Neuronal stem cell (in vitro differentiated cells): ENCODE data around the gene LCMT1.

Experiments
- DNase-seq: peaks from one replicate; pipeline ENCODE4 v3.0.0-alpha.2; 2013; ENCODE audit warnings: low spot score
- H2AFZ ChIP-seq: one replicate; pipeline ENCODE4 v1.6.1; 2013; ENCODE audit warnings: mild to moderate bottlenecking, low read length, inconsistent platforms
- H2AK5ac ChIP-seq: 2 replicates; pipeline ENCODE4 v1.6.1; 2013; ENCODE audit warnings: low read depth, mild to moderate bottlenecking, inconsistent platforms, low read length, moderate library complexity, mixed read lengths
- H2BK120ac ChIP-seq: 2 replicates; pipeline ENCODE4 v1.6.1; 2013; ENCODE audit warnings: low read depth, mild to moderate bottlenecking, inconsistent platforms, low read length, moderate library complexity, mixed read lengths
- H2BK12ac ChIP-seq: one replicate; pipeline ENCODE4 v1.6.1; 2013; ENCODE audit warnings: low read length, inconsistent platforms
- H2BK15ac ChIP-seq: 2 replicates; pipeline ENCODE4 v1.6.1; 2013; ENCODE audit warnings: mild to moderate bottlenecking, low read length, inconsistent platforms, mixed read lengths
- H2BK5ac ChIP-seq: one replicate; pipeline ENCODE4 v1.6.1; 2013; ENCODE audit warnings: inconsistent platforms, mild to moderate bottlenecking, low read length, moderate library complexity
- H3K14ac ChIP-seq: one replicate; pipeline ENCODE4 v1.6.1; 2013; ENCODE audit warnings: low read length, inconsistent platforms
- H3K18ac ChIP-seq: 2 replicates; pipeline ENCODE4 v1.6.1; 2013; ENCODE audit warnings: low read length, inconsistent platforms
- H3K23ac ChIP-seq: 2 replicates; pipeline ENCODE4 v1.6.1; 2013; ENCODE audit warnings: low read depth, mild to moderate bottlenecking, mixed read lengths, low read length, inconsistent platforms; ENCODE audit not compliant: poor library complexity
- H3K27ac ChIP-seq: replicated peaks from 3 replicates; pipeline ENCODE4 v1.5.1; 2013; ENCODE audit warnings: low read length, inconsistent platforms
- H3K27me3 ChIP-seq, 3 experiments: 2 replicates each; pipeline ENCODE4 v1.6.1; 2013; ENCODE audit warnings: low read length in 3 of 3, mild to moderate bottlenecking in 2 of 3, inconsistent platforms in 1 of 3, low read depth in 1 of 3, mixed read lengths in 1 of 3, moderate library complexity in 1 of 3; ENCODE audit not compliant: control insufficient read depth in 3 of 3, insufficient read depth in 3 of 3
- H3K36me3 ChIP-seq, 2 donors: replicated peaks in 1 of 2; 2 replicates each; pipeline ENCODE4 v1.6.1; 2013; ENCODE audit warnings: low read length in 2 of 2; ENCODE audit not compliant: control insufficient read depth in 2 of 2, insufficient read depth in 2 of 2
- H3K4ac ChIP-seq: 2 replicates; pipeline ENCODE4 v1.6.1; 2013; ENCODE audit warnings: inconsistent platforms, mild to moderate bottlenecking, low read length, moderate library complexity
- H3K4me1 ChIP-seq, 2 donors: 1 replicate in 1 of 2; 2 replicates in 1 of 2; pipeline ENCODE4 v1.6.1; 2013; ENCODE audit warnings: low read length in 2 of 2, low read depth in 1 of 2; ENCODE audit not compliant: control insufficient read depth in 2 of 2, insufficient read depth in 1 of 2
- H3K4me2 ChIP-seq: one replicate; pipeline ENCODE4 v1.6.1; 2013; ENCODE audit warnings: mild to moderate bottlenecking, low read length, inconsistent platforms; ENCODE audit not compliant: insufficient read depth, poor library complexity, severe bottlenecking
- H3K4me3 ChIP-seq, 2 donors: 2 replicates each; pipeline ENCODE4 v1.5.1; 2013; ENCODE audit warnings: low read length in 2 of 2, mild to moderate bottlenecking in 2 of 2, inconsistent platforms in 1 of 2, moderate library complexity in 1 of 2
- H3K79me1 ChIP-seq: one replicate; pipeline ENCODE4 v1.6.1; 2013; ENCODE audit warnings: low read depth, mild to moderate bottlenecking, inconsistent platforms, low read length, moderate library complexity
- H3K9ac ChIP-seq: one replicate; pipeline ENCODE4 v1.6.1; 2013; ENCODE audit warnings: mild to moderate bottlenecking, low read depth, low read length, inconsistent platforms; ENCODE audit not compliant: poor library complexity
- H3K9me3 ChIP-seq, 2 donors: replicated peaks in 1 of 2; 2 replicates each; pipeline versions ENCODE3 to v1.6.1; 2013; ENCODE audit warnings: low read length in 2 of 2, mild to moderate bottlenecking in 2 of 2, inconsistent platforms in 1 of 2, low read depth in 1 of 2, mixed read lengths in 1 of 2, moderate library complexity in 1 of 2; ENCODE audit not compliant: control insufficient read depth in 2 of 2, insufficient read depth in 1 of 2
- H4K8ac ChIP-seq: one replicate; pipeline ENCODE4 v1.6.1; 2013; ENCODE audit warnings: low read depth, mild to moderate bottlenecking, inconsistent platforms, low read length, moderate library complexity
- H4K91ac ChIP-seq: one replicate; pipeline ENCODE4 v1.6.1; 2013; ENCODE audit warnings: low read length, low read depth, mild to moderate bottlenecking, inconsistent platforms; ENCODE audit not compliant: poor library complexity
- WGBS, 2 donors: extraction: QIAGEN DNeasy Blood & Tissue Kit; methylation state at CpG; one replicate each; pipeline ENCODE4 v1.1.7; 2013; ENCODE audit warnings: missing lambda C conversion rate in 2 of 2, mixed read lengths in 1 of 2; ENCODE audit not compliant: insufficient read length in 2 of 2, insufficient replicate concordance in 1 of 2; ENCODE audit errors: extremely low coverage in 2 of 2; 5-methylcytosine and 5-hydroxymethylcytosine counted together

The LCMT1 gene

DNA sequence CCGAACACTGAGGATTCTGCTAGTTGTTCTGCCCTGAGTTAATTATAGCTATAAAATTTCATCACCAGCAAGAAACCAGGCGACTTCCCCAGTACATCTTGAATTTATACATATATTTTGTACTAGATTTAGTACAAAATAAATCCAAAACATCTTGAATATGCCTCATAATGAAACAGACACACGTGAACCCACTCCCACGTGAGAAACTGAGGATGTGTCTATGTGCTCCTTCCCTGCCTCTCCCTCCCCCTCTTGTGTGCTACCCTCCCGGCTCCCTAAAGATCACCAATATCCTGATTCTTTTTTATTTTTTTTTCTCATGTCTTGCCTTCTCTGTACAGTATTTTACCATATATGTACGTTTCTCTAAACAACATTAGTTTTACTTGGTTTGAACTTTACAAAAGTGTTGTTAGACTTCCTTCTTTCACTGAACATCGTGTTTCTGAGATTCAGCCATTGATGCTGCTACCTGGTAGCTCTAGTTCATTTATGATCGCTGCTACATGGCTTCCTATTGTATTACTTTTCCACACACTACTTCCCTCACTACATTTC, 1.1 kb upstream of the LCMT1 start:
- Histone ChIP-seq H3K23ac (no peak overlapping the region), H3K4me1 (peaks cover 5 to 6% of the 10 kb centered on the region in 2 donors), H2BK15ac (no peak overlapping the region), H3K36me3 (peaks cover 4 to 12% of the 10 kb centered on the region in 2 donors), H3K4me2 (no peak overlapping the region), H2BK5ac (no peak overlapping the region), H3K14ac (no peak overlapping the region), H3K9me3 (no peaks in the 10 kb centered on the region), H3K79me1 (peaks cover 9% of the 10 kb centered on the region), H2BK12ac (no peak overlapping the region), H4K8ac (no peak overlapping the region), H2AK5ac (no peak overlapping the region), H3K4ac (no peak overlapping the region), H3K27me3 (peaks cover 0 to 3% (median 0%) of the 10 kb centered on the region in 3 experiments), H3K4me3 (peak overlapping the region in 1 of 2 donors; percentile 94), H3K9ac (no peak overlapping the region), H2BK120ac (no peak overlapping the region), H2AFZ (peak overlapping the region; percentile 96), H4K91ac (no peak overlapping the region), H3K18ac (no peak overlapping the region), H3K27ac (no peak overlapping the region)
- no CpG with 5 or more reads among the region's 8 CpGs for WGBS, 2 donors
- no peak for DNase-seq

DNA sequence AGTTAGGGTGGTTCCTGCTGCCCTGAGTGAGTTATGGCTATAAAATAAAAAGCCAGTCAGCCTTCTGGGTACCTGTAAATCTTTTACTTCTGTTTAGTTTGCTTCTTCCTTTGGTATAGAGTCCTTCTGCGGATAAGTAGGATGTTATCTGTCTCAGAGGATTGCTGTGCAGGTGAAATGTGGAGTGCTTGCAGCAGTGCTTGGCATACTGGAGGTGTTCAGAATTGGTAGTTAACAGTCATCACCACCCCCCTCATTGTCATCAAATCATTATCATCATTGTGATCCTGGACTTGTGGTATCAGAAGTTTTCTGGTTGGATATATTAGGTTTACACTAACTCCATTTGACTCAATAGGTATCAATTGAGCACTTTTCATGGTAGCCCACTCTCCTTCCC, 2.6 kb downstream of the LCMT1 start:
- H4K8ac ChIP-seq = no peak overlapping the region
- no peak overlapping the region for H3K4me3 ChIP-seq
- H2BK15ac ChIP-seq = no peak overlapping the region
- no peak overlapping the region for H3K4me2 ChIP-seq
- H2AFZ ChIP-seq = no peak overlapping the region
- DNase-seq = no peak
- H4K91ac ChIP-seq = no peak overlapping the region
- H3K4me1 ChIP-seq = peaks cover 3 to 7% of the 10 kb centered on the region in 2 donors
- H3K27me3 ChIP-seq = peaks cover 0 to 3% (median 0%) of the 10 kb centered on the region in 3 experiments
- no peak overlapping the region for H3K9ac ChIP-seq
- H2BK12ac ChIP-seq = no peak overlapping the region
- no peak overlapping the region for H3K23ac ChIP-seq
- H3K4ac ChIP-seq = no peak overlapping the region
- no peak overlapping the region for H3K18ac ChIP-seq
- no peaks in the 10 kb centered on the region for H3K9me3 ChIP-seq
- no peak overlapping the region for H2BK5ac ChIP-seq
- no peak overlapping the region for H3K27ac ChIP-seq
- WGBS, 2 donors = no CpG with 5 or more reads among the region's 1 CpG
- no peak overlapping the region for H3K14ac ChIP-seq
- H2AK5ac ChIP-seq = no peak overlapping the region
- H3K79me1 ChIP-seq = peaks cover 18% of the 10 kb centered on the region
- H3K36me3 ChIP-seq = peaks cover 10 to 28% of the 10 kb centered on the region in 2 donors
- H2BK120ac ChIP-seq = no peak overlapping the region

DNA sequence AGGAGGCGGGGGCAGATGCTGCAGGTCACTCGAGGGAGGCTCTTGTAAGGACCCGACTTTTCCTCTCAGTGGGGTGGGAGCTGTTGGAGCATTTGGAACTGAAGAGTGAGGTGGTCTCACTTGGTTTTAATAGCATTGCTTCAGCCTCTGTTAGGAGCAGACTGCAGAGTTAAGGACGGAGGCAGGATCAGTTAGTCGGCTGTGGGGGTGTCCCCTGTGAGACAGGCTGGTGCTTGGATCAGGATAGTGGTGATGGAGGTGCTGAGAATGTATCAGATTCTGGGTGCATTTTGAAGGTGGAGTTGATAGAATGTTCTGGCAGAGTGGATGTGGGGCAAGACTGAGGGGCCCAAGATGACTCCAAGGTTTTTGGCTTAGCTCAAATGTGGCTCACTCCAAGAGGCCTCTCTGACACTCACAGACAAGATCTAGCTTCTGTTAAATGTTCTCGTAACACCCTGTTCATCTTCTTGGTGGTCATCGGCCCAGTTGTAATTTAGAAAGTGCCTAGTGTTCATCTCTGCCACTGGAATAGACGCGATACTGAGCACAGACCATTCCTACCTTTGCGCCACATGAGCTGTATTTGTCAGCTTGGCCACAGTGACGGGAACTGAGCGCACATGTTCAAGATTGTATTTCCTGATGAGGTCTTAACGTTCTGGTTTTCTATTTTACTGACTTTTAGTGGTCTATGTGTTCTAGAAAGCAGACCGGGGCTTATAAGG, 7.5 kb downstream of the LCMT1 start:
- H3K23ac ChIP-seq = no peak overlapping the region
- H3K4ac ChIP-seq = no peak overlapping the region
- H4K8ac ChIP-seq = no peak overlapping the region
- no peak overlapping the region for H2AFZ ChIP-seq
- WGBS, 2 donors = no CpG with 5 or more reads among the region's 14 CpGs
- peaks cover 0 to 3% (median 0%) of the 10 kb centered on the region in 3 experiments for H3K27me3 ChIP-seq
- no peak overlapping the region for H3K4me2 ChIP-seq
- no peak overlapping the region for H2BK15ac ChIP-seq
- peaks cover 17% of the 10 kb centered on the region for H3K79me1 ChIP-seq
- DNase-seq = no peak
- no peak overlapping the region for H2AK5ac ChIP-seq
- H3K36me3 ChIP-seq = peaks cover 10 to 27% of the 10 kb centered on the region in 2 donors
- no peak overlapping the region for H2BK5ac ChIP-seq
- no peak overlapping the region for H3K9ac ChIP-seq
- no peak overlapping the region for H3K27ac ChIP-seq
- peaks cover 0 to 2% of the 10 kb centered on the region in 2 donors for H3K4me1 ChIP-seq
- H3K14ac ChIP-seq = no peak overlapping the region
- H4K91ac ChIP-seq = no peak overlapping the region
- no peak overlapping the region for H2BK120ac ChIP-seq
- H2BK12ac ChIP-seq = no peak overlapping the region
- H3K9me3 ChIP-seq = no peaks in the 10 kb centered on the region
- H3K4me3 ChIP-seq = no peak overlapping the region
- no peak overlapping the region for H3K18ac ChIP-seq

DNA sequence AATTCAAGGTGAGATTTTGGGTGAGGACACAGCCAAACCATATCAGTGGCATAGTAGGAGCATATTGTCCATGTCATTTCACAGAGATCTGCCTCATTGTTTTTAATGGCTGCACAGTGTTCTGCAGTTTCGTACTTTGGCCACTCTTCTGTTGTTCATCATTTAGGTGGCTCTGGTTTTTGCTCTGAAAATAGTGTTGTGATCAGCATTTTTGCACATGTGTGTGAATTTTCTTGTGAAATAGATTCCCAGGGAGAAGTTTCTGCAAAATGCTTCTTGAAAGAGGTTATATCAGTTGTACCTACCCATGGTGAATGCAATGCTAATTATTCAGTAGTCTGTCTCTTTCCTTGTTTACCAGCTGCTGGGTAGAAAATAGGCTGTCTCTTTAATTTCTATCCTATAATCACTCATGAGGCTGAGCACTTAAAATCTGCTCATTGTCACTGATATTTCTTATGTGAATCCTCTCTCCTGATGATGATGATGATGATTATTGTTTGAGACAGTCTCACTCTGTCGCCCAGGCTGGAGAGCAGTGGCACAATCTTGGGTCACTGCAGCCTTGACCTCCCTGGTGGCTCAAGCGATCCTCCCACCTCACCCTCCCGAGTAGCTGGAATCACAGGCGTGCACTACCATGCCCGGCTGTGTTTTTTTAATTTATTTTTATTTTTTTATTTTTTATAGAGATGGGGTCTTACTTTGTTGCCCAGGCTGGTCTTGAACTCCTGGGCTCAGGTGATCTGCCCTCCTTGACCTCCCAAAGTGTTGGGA, 10.5 kb downstream of the LCMT1 start:
- no peak overlapping the region for H2BK12ac ChIP-seq
- H3K14ac ChIP-seq = no peak overlapping the region
- no peak overlapping the region for H3K4ac ChIP-seq
- no peak overlapping the region for H2AFZ ChIP-seq
- H3K4me1 ChIP-seq = peaks cover 0 to 2% of the 10 kb centered on the region in 2 donors
- H3K9me3 ChIP-seq = no peaks in the 10 kb centered on the region
- no peak overlapping the region for H3K4me2 ChIP-seq
- no peak overlapping the region for H2BK120ac ChIP-seq
- H3K23ac ChIP-seq = no peak overlapping the region
- no peak overlapping the region for H4K8ac ChIP-seq
- H3K27me3 ChIP-seq = no peaks in the 10 kb centered on the region
- no peak overlapping the region for H3K4me3 ChIP-seq
- no peak overlapping the region for H4K91ac ChIP-seq
- H3K36me3 ChIP-seq = peaks cover 3 to 13% of the 10 kb centered on the region in 2 donors
- no peak overlapping the region for H2AK5ac ChIP-seq
- H3K79me1 ChIP-seq = peaks cover 8% of the 10 kb centered on the region
- no CpG with 5 or more reads among the region's 6 CpGs for WGBS, 2 donors
- no peak overlapping the region for H3K9ac ChIP-seq
- H2BK15ac ChIP-seq = no peak overlapping the region
- DNase-seq = no peak
- H2BK5ac ChIP-seq = no peak overlapping the region
- H3K18ac ChIP-seq = no peak overlapping the region
- no peak overlapping the region for H3K27ac ChIP-seq
